Activated CD4-positive, alpha-beta memory T cell treated with anti-CD3 and anti-CD28 coated beads for 36 hours (primary cell): Measurements from ENCODE around the gene CST9. TPM values are rescaled to one million over a fixed set of nuclear protein-coding genes. Genes with fewer than 3 reads are reported as not detected.
"Not testable (repeated sequence)": the region's sequence is repeated elsewhere in the genome, so short reads cannot be mapped to it uniquely, and the experiment has no call there.

Experiments used
- CTCF ChIA-PET: fragments of 350-600 bp; sonication (Branson Sonifier 250); formaldehyde crosslinking; loops from one replicate; lab custom pipeline; 2021; ENCODE audit warnings: antibody characterized with exemption, inconsistent platforms; lab: Charles Lee
- POLR2A ChIA-PET: fragments of 350-600 bp; sonication (Branson Sonifier 250); formaldehyde crosslinking; loops from one replicate; lab custom pipeline; 2021; ENCODE audit warnings: antibody characterized with exemption; lab: Charles Lee
- DNase-seq: peaks from one replicate; pipeline ENCODE4 v3.0.0-alpha.2; 2020
- H3K27ac Mint-ChIP-seq: one replicate; pipeline ENCODE4 v1.8.0; 2021; ENCODE audit warnings: mixed read lengths
- H3K27me3 Mint-ChIP-seq: one replicate; pipeline ENCODE4 v1.8.0; 2021; ENCODE audit warnings: mixed read lengths
- H3K36me3 Mint-ChIP-seq: one replicate; pipeline ENCODE4 v1.8.0; 2021; ENCODE audit warnings: mixed read lengths
- H3K4me1 Mint-ChIP-seq: one replicate; pipeline ENCODE4 v1.8.0; 2021; ENCODE audit warnings: low read depth, mixed read lengths
- H3K4me3 Mint-ChIP-seq: one replicate; pipeline ENCODE4 v1.8.0; 2021; ENCODE audit warnings: mild to moderate bottlenecking, mixed read lengths
- H3K9me3 Mint-ChIP-seq: one replicate; pipeline ENCODE4 v1.8.0; 2021; ENCODE audit warnings: mixed read lengths
- intact Hi-C: fragments of 100-400 bp; cut with micrococcal nuclease; formaldehyde crosslinking; loops from one replicate; pipeline ENCODE4 v1.15.1; 2023
- total RNA-seq, 2 experiments: library from RNA; stranded (reverse); gene quantifications; one replicate each; pipeline ENCODE4 v1.2.3, GENCODE V29; 2021

The CST9 gene
- total RNA-seq, 2 experiments from 2014 or later = not detected

DNA sequence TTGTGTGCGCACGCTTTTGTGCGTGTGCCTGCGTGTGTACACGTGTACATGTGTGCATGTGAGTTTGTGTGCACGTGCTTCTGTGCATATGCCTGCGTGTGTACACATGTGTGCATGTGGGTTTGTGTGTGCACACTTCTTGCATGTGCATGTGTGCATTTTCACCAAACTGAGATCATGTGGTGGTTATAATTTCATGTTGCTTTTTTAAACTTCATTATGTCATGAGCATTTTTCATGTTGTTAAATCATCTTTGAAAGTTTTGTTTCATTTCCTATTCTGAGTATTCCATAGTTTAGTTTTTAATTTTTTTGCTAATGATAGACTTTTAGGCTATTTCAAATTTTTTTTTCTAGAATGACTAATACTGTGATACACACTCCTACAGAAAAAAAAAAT is 38.4 kb upstream of the CST9 start:
- POLR2A ChIA-PET = no interaction called here
- H3K27ac Mint-ChIP-seq = no peak overlapping the region

DNA sequence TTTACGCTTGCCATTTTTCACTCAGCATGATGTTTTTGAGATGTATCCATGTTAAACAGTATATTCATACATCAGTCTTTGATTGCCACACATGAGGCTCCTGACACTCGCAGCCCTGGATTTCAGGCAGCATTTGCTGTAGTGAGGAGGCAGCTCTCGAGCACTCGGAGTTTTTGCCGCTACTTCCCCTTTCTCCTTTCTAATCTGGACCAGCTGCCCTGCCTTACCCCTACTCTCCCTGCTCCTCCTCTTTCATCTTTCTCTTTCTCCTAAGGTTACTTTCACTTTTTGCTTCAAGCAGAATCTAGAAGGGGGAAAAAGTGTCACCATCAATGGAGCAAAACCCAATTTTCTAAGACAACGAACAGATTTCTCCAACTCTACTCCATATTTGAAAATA is 37.9 kb upstream of the CST9 start:
- peaks cover 4% of the 10 kb centered on the region for H3K27me3 Mint-ChIP-seq
- ChIA-PET POLR2A (no interaction called here), CTCF (no interaction called here)
- no peaks in the 10 kb centered on the region for H3K4me1 Mint-ChIP-seq
- H3K4me3 Mint-ChIP-seq = no peak overlapping the region
- no peak for DNase-seq
- intact Hi-C loops = no loop called here
- H3K9me3 Mint-ChIP-seq = no peaks in the 10 kb centered on the region
- no peaks in the 10 kb centered on the region for H3K36me3 Mint-ChIP-seq
- no peak overlapping the region for H3K27ac Mint-ChIP-seq

More for the DNA sequence above, 38.4 kb upstream of the CST9 start:
- Mint-ChIP-seq H3K4me3 (no peak overlapping the region), H3K36me3 (no peaks in the 10 kb centered on the region), H3K4me1 (no peaks in the 10 kb centered on the region), H3K27me3 (peaks cover 3% of the 10 kb centered on the region), H3K9me3 (no peaks in the 10 kb centered on the region)
- no peak for DNase-seq
- CTCF ChIA-PET = no interaction called here
- intact Hi-C loops = no loop called here

- H3K4me1 Mint-ChIP-seq = no peaks in the 10 kb centered on the region
- DNase-seq = no peak
- no peak overlapping the region for H3K27ac Mint-ChIP-seq
- intact Hi-C loops = no loop called here
- H3K9me3 Mint-ChIP-seq = no peaks in the 10 kb centered on the region
- ChIA-PET CTCF (no interaction called here), POLR2A (no interaction called here)
- H3K27me3 Mint-ChIP-seq = peaks cover 6% of the 10 kb centered on the region
- no peak overlapping the region for H3K4me3 Mint-ChIP-seq
- H3K36me3 Mint-ChIP-seq = no peaks in the 10 kb centered on the region
These were observed 36.4 kb upstream of the CST9 start for GRCh38 chr20:23641936-23642751.

- Mint-ChIP-seq H3K27me3 (peaks cover 17% of the 10 kb centered on the region), H3K36me3 (no peaks in the 10 kb centered on the region), H3K4me3 (no peak overlapping the region), H3K9me3 (no peaks in the 10 kb centered on the region), H3K27ac (no peak overlapping the region), H3K4me1 (peaks cover 3% of the 10 kb centered on the region)
- intact Hi-C loops = no loop called here
- no peak for DNase-seq
- POLR2A ChIA-PET = no interaction called here
- CTCF ChIA-PET = no interaction called here
These were observed 35.3 kb upstream of the CST9 start for GRCh38 chr20:23640671-23641667.

DNA sequence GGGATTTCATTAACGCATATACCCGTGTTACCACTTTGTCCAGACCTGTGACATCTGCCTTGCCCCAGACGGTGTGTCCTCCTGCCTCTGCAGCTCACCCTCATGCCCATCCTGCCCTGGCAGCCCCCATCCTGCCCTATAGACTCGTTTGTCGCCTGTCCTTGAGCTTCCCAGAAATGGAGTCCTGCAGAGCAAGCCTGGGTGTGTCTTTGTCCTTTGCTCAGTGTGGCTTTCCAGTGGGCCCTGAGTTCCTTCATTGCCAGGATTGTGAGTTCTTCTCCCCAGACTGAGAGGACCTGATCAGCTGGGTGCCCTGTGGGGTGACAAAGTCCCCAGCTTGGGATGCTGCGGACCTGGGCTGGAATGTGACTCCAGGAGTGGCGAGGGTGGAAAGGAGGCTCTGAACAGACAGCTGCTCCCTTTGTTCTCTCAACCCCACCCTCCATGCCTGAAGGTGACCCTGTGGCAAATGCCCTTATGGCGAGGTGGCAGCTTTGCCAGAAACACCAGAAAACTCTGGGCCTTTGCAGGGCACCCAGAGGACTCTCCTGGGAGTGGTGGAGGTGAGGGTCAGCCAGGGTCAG is 34.4 kb upstream of the CST9 start:
- Mint-ChIP-seq H3K27ac (no peak overlapping the region), H3K4me3 (no peak overlapping the region), H3K36me3 (no peaks in the 10 kb centered on the region), H3K9me3 (no peaks in the 10 kb centered on the region), H3K4me1 (peaks cover 3% of the 10 kb centered on the region), H3K27me3 (peaks cover 19% of the 10 kb centered on the region)
- DNase-seq = no peak
- intact Hi-C loops = no loop called here
- POLR2A ChIA-PET = no interaction called here
- CTCF ChIA-PET = no interaction called here

- POLR2A ChIA-PET = no interaction called here
- intact Hi-C loops = no loop called here
- no peak overlapping the region for H3K4me3 Mint-ChIP-seq
- no peaks in the 10 kb centered on the region for H3K36me3 Mint-ChIP-seq
- H3K27me3 Mint-ChIP-seq = peaks cover 19% of the 10 kb centered on the region
- H3K27ac Mint-ChIP-seq = no peak overlapping the region
- no peak for DNase-seq
- peaks cover 3% of the 10 kb centered on the region for H3K4me1 Mint-ChIP-seq
- CTCF ChIA-PET = no interaction called here
- no peaks in the 10 kb centered on the region for H3K9me3 Mint-ChIP-seq
These were observed 33.8 kb upstream of the CST9 start for GRCh38 chr20:23639490-23639958.

DNA sequence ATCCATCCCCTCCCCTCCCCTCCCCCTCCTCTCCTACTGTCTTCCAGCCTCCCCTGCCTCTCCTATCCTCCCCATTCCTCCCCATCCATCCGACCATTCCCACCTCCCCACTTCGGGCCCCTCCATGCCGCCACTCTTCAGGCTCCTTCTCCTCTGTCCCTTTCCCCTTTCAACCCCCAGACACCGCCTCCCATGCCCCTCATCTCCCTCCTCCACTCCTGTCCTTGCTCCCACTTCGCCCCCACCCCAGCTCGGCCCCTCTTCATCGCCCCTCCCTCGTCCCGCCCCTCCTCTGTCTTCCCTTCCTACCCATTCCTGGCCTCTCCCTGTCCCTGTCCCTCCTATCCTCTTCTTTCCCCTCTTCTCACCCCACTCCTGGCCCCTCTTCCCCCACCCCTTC is 32.6 kb upstream of the CST9 start:
- H3K4me3 Mint-ChIP-seq = no peak overlapping the region
- no peaks in the 10 kb centered on the region for H3K36me3 Mint-ChIP-seq
- no peak overlapping the region for H3K27ac Mint-ChIP-seq
- ChIA-PET CTCF (no interaction called here), POLR2A (no interaction called here)
- no peaks in the 10 kb centered on the region for H3K9me3 Mint-ChIP-seq
- no peak for DNase-seq
- peaks cover 19% of the 10 kb centered on the region for H3K27me3 Mint-ChIP-seq
- intact Hi-C loops = no loop called here
- H3K4me1 Mint-ChIP-seq = peaks cover 3% of the 10 kb centered on the region

- DNase-seq = no peak
- Mint-ChIP-seq H3K9me3 (no peaks in the 10 kb centered on the region), H3K27ac (no peak within 1 kb of the TSS), H3K27me3 (peaks cover 19% of the 10 kb centered on the region), H3K4me3 (no peak within 1 kb of the TSS), H3K4me1 (peaks cover 3% of the 10 kb centered on the region), H3K36me3 (no peaks in the 10 kb centered on the region)
- POLR2A ChIA-PET = no interaction called here
- CTCF ChIA-PET = no interaction called here
- intact Hi-C loops = no loop called here
These were observed 31.8 kb upstream of the CST9 start, which contains the start of gene CST3 for GRCh38 chr20:23637282-23638221. Gene CST3, minus strand, starts transcription at chr20:23637955. Its CDS starts 93 bp downstream, at chr20:23637862.

GRCh38 chr20:23636908-23637281 is 31.2 kb upstream of the CST9 start:
- POLR2A ChIA-PET = no interaction called here
- Mint-ChIP-seq H3K27me3 (peaks cover 19% of the 10 kb centered on the region), H3K9me3 (no peaks in the 10 kb centered on the region), H3K27ac (no peak overlapping the region), H3K4me1 (peaks cover 3% of the 10 kb centered on the region), H3K36me3 (no peaks in the 10 kb centered on the region), H3K4me3 (no peak overlapping the region)
- intact Hi-C loops = no loop called here
- CTCF ChIA-PET = no interaction called here
- no peak for DNase-seq

DNA sequence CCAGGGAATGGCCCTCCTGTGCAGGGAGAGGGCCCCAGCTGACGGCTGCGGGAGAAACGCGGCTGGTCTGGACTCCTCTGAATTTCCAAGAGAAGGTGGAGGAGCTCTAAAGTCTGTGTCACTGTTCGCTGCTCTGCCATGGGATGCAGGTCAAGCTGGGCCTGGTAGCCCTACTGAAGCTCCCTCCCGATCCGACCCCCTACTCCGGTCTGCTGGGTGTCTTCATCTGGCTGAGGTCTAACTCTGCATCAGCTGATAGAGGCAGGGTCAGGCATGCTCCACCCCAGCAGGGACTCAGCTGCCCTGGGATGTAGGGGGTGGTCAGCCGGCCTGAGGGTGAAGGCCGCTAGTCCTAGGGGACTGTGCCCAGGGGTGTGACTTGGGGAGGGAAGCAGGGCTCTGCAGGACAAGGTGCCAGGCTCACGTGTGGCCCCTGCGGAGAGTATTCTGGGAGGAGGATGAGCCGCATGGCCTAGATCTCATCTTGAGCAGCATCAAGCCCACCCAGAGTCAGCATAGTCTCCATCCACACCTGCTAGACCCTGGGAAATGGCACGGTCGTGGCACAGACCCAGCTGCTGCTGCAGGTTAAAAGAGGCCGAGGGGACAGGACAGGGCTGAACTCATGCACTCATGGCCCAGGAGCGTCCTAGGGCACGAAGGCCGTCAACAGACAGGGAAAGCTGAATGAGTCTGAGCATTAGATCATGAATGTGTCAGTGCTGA is 30.6 kb upstream of the CST9 start:
- H3K9me3 Mint-ChIP-seq = no peaks in the 10 kb centered on the region
- peaks cover 3% of the 10 kb centered on the region for H3K4me1 Mint-ChIP-seq
- ChIA-PET CTCF (no interaction called here), POLR2A (no interaction called here)
- no peak overlapping the region for H3K27ac Mint-ChIP-seq
- intact Hi-C loops = no loop called here
- no peak overlapping the region for H3K4me3 Mint-ChIP-seq
- H3K36me3 Mint-ChIP-seq = no peaks in the 10 kb centered on the region
- H3K27me3 Mint-ChIP-seq = peaks cover 19% of the 10 kb centered on the region
- DNase-seq = no peak

DNA sequence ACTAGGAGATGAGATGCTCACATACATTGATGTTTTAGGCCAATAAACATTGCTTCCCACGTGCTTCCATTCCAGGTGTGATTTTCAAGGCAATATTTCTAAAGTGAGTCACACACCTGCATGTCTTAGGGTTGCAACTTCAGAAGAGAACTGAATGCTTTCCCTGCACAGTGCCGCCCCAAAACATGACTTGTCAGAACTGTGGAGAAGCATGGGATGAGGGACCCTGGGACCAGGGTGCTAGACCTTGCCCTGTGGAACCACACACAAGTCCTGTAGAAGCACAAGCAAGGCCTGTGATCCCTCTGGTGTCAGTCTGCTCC is 30.0 kb upstream of the CST9 start:
- POLR2A ChIA-PET, DNase-seq, intact Hi-C loops, H3K4me3 Mint-ChIP-seq, H3K9me3 Mint-ChIP-seq, H3K27ac Mint-ChIP-seq, CTCF ChIA-PET, H3K36me3 Mint-ChIP-seq, H3K4me1 Mint-ChIP-seq: not testable (repeated sequence)
- peaks cover 19% of the 10 kb centered on the region for H3K27me3 Mint-ChIP-seq
